Omental fat pad (tissue), 4 donors: ENCODE measurements around the gene TP63. TPM values are rescaled to one million over a fixed set of nuclear protein-coding genes. Genes with fewer than 3 reads are reported as not detected.
"Not testable (repeated sequence)": the region's sequence is repeated elsewhere in the genome, so short reads cannot be mapped to it uniquely, and the experiment has no call there.

Source experiments
- ATAC-seq: fragments of 150-250 bp; one replicate; pipeline ENCODE4 v1.9.1; 2016; ENCODE audit warnings: mild to moderate bottlenecking, moderate library complexity; ENCODE audit not compliant: low FRiP score
- DNase-seq: peaks from one replicate; pipeline ENCODE4 v3.0.0-alpha.2; 2019; ENCODE audit warnings: low spot score
- CTCF ChIP-seq, 3 donors: fragments of 450-650 bp; IDR thresholded peaks; one replicate each; pipeline ENCODE4 v1.5.1; 2016 to 2017; ENCODE audit warnings: antibody characterized with exemption in 3 of 3, mild to moderate bottlenecking in 3 of 3, moderate library complexity in 2 of 3
- total RNA-seq, 4 donors: library from RNA; depleted of rRNA; stranded (reverse); fragments of >200 nt; gene quantifications; one replicate each; pipeline ENCODE4 v1.1.0, GENCODE V29; 2016

The TP63 gene
- total RNA-seq, 4 donors from 2014 or later = 0.19 to 0.24 TPM; not detected in 2

GRCh38 chr3:189589179-189589569, 42.0 kb upstream of the TP63 start:
- DNase-seq = no peak
- no peak for ATAC-seq

GRCh38 chr3:189590223-189590622, 41.0 kb upstream of the TP63 start:
- ATAC-seq (no peak), DNase-seq (no peak)
- no peak for TF ChIP-seq CTCF (IDR thresholded peaks at IDR 0.05)

More at GRCh38 chr3:189589179-189589569, 42.0 kb upstream of the TP63 start:
- TF ChIP-seq CTCF (IDR thresholded peaks at IDR 0.05) = no peak

- ATAC-seq (no peak), DNase-seq (no peak)
- TF ChIP-seq CTCF (IDR thresholded peaks at IDR 0.05) = no peak
Observed at GRCh38 chr3:189593581-189593980, 37.6 kb upstream of the TP63 start.

- not testable (repeated sequence) for DNase-seq, ATAC-seq
Observed at GRCh38 chr3:189596078-189596979, 34.9 kb upstream of the TP63 start.

- no peak for ATAC-seq
- no peak for TF ChIP-seq CTCF (IDR thresholded peaks at IDR 0.05)
- no peak for DNase-seq
Observed at GRCh38 chr3:189597918-189598317, 33.3 kb upstream of the TP63 start.

GRCh38 chr3:189598530-189599225, 32.5 kb upstream of the TP63 start:
- TF ChIP-seq CTCF (IDR thresholded peaks at IDR 0.05) = no peak
- ATAC-seq (no peak), DNase-seq (no peak)

- no peak for ATAC-seq
- no peak for DNase-seq
- no peak for TF ChIP-seq CTCF (IDR thresholded peaks at IDR 0.05)
Observed at GRCh38 chr3:189602471-189602870, 28.7 kb upstream of the TP63 start.
